Nucleus accumbens (tissue), 56 donors: ENCODE data around the gene RBCK1.
"Not testable (repeated sequence)": the region's sequence is repeated elsewhere in the genome, so short reads cannot be mapped to it uniquely, and the experiment has no call there.

ENCODE experiments used
- DNase-seq, 56 donors: peaks; one replicate each; lab custom pipeline; 2025; lab: John Stamatoyannopoulos, UW

Gene RBCK1

GRCh38 chr20:407953-408842 lies at the start of gene RBCK1:
TSS of gene RBCK1 (plus strand) at chr20:408299. CDS start at chr20:408758, 459 bp downstream.
- DNase-seq = peak in 54 of 56 donors; percentile 22 to 90 (median 78)

- DNase-seq = no peak
Observed at GRCh38 chr20:358891-359555, 49.1 kb upstream of the RBCK1 start.

GRCh38 chr20:361561-361960 lies 46.5 kb upstream of the RBCK1 start:
- DNase-seq = no peak

- DNase-seq = peak in 46 of 56 donors; percentile 2 to 77 (median 34)
Observed at GRCh38 chr20:362271-363254, 45.5 kb upstream of the RBCK1 start.

GRCh38 chr20:363319-364078 lies 44.6 kb upstream of the RBCK1 start:
- no peak for DNase-seq

- no peak for DNase-seq
Observed at GRCh38 chr20:364905-365794, 42.9 kb upstream of the RBCK1 start.

GRCh38 chr20:366041-366718 lies 41.9 kb upstream of the RBCK1 start:
- no peak for DNase-seq

- no peak for DNase-seq
Observed at GRCh38 chr20:366719-367485, 41.2 kb upstream of the RBCK1 start.

GRCh38 chr20:367486-367887 lies 40.6 kb upstream of the RBCK1 start:
- no peak for DNase-seq

- no peak for DNase-seq
Observed at GRCh38 chr20:368915-369314, 39.2 kb upstream of the RBCK1 start.

GRCh38 chr20:370151-370600 lies 37.9 kb upstream of the RBCK1 start:
- DNase-seq = no peak

GRCh38 chr20:370977-371754 lies 36.9 kb upstream of the RBCK1 start:
- DNase-seq = no peak

- DNase-seq = peak in 2 of 56 donors; percentile 1 to 15
Observed at GRCh38 chr20:371755-372542, 36.1 kb upstream of the RBCK1 start.

GRCh38 chr20:372543-373082 lies 35.5 kb upstream of the RBCK1 start:
- DNase-seq = not testable (repeated sequence)

- DNase-seq = no peak
Observed at GRCh38 chr20:373171-373890, 34.8 kb upstream of the RBCK1 start.
